ENCODE measurements around the gene LNX1. TPM values are rescaled to one million over a fixed set of nuclear protein-coding genes. Genes with fewer than 3 reads are reported as not detected.

Gene LNX1
- total RNA-seq, 4 donors from 2014 or later, result 5.8 to 14.7 (median 8.4) TPM

- TF ChIP-seq EP300 (IDR thresholded peaks at IDR 0.05) (no peak), CTCF (IDR thresholded peaks at IDR 0.05) (no peak), POLR2A (IDR thresholded peaks at IDR 0.05; ENCODE audit: low read depth) (no peak), POLR2AphosphoS5 (IDR thresholded peaks at IDR 0.05) (no peak)
- no peak for DNase-seq (ENCODE audit: extremely low spot score)
- Histone ChIP-seq H3K9me3 (peaks cover 0 to 14% (median 9%) of the 10 kb centered on the region in 4 donors), H3K4me1 (no peaks in the 10 kb centered on the region), H3K36me3 (peaks cover 6 to 23% (median 15%) of the 10 kb centered on the region in 4 donors), H3K27ac (replicated peaks in 1 of 4) (no peak overlapping the region), H3K27me3 (no peaks in the 10 kb centered on the region), H3K4me3 (no peak overlapping the region)
- intact Hi-C loops (cut with DNase I), result no loop called here
Measured at GRCh38 chr4:53465891-53466290, 125.4 kb downstream of the LNX1 start.

- no peaks in the 10 kb centered on the region for H3K4me1 ChIP-seq
- H3K36me3 ChIP-seq, result peaks cover 6 to 29% (median 18%) of the 10 kb centered on the region in 4 donors
- DNase-seq (ENCODE audit: extremely low spot score), result no peak
- 88% methylated on average over 2 of the region's 2 CpGs for WGBS
- intact Hi-C loops (cut with DNase I), result no loop called here
- TF ChIP-seq POLR2AphosphoS5 (IDR thresholded peaks at IDR 0.05), result no peak
- no peak for TF ChIP-seq CTCF (IDR thresholded peaks at IDR 0.05)
- TF ChIP-seq POLR2A (IDR thresholded peaks at IDR 0.05; ENCODE audit: low read depth), result no peak
- TF ChIP-seq EP300 (IDR thresholded peaks at IDR 0.05), result no peak
- H3K9me3 ChIP-seq, result peaks cover 0 to 14% (median 9%) of the 10 kb centered on the region in 4 donors
- no peak overlapping the region for H3K27ac ChIP-seq (replicated peaks in 1 of 4)
- H3K27me3 ChIP-seq, result no peaks in the 10 kb centered on the region
- H3K4me3 ChIP-seq, result no peak overlapping the region
Measured at GRCh38 chr4:53465281-53465680, 126.0 kb downstream of the LNX1 start.

GRCh38 chr4:53463340-53463739 is 127.9 kb downstream of the LNX1 start:
- TF ChIP-seq CTCF (IDR thresholded peaks at IDR 0.05) (no peak), EP300 (IDR thresholded peaks at IDR 0.05) (no peak)
- DNase-seq (ENCODE audit: extremely low spot score), result no peak
- 86% methylated on average over 5 of the region's 5 CpGs for WGBS
- Histone ChIP-seq H3K27ac (replicated peaks in 1 of 4) (no peak overlapping the region), H3K9me3 (peaks cover 0 to 14% (median 9%) of the 10 kb centered on the region in 4 donors), H3K27me3 (no peaks in the 10 kb centered on the region), H3K4me3 (no peak overlapping the region), H3K36me3 (peaks cover 8 to 48% (median 34%) of the 10 kb centered on the region in 4 donors), H3K4me1 (no peaks in the 10 kb centered on the region)
- intact Hi-C loops (cut with DNase I), result no loop called here

- Histone ChIP-seq H3K4me1 (no peaks in the 10 kb centered on the region), H3K9me3 (peaks cover 0 to 2% (median 2%) of the 10 kb centered on the region in 4 donors), H3K27me3 (no peaks in the 10 kb centered on the region), H3K27ac (replicated peaks in 1 of 4) (no peak overlapping the region), H3K36me3 (peaks cover 8 to 65% (median 39%) of the 10 kb centered on the region in 4 donors), H3K4me3 (no peak overlapping the region)
- TF ChIP-seq CTCF (IDR thresholded peaks at IDR 0.05) (no peak), EP300 (IDR thresholded peaks at IDR 0.05) (no peak), POLR2A (IDR thresholded peaks at IDR 0.05; ENCODE audit: low read depth) (no peak), POLR2AphosphoS5 (IDR thresholded peaks at IDR 0.05) (no peak)
- 100% methylated on average over 2 of the region's 2 CpGs for WGBS
- DNase-seq (ENCODE audit: extremely low spot score), result no peak
- intact Hi-C loops (cut with DNase I), result no loop called here
Measured at GRCh38 chr4:53461244-53461643, 130.0 kb downstream of the LNX1 start.

GRCh38 chr4:53459548-53459947 is 131.7 kb downstream of the LNX1 start:
- Histone ChIP-seq H3K27me3 (no peaks in the 10 kb centered on the region), H3K27ac (replicated peaks in 1 of 4) (no peak overlapping the region), H3K36me3 (peaks cover 8 to 80% (median 53%) of the 10 kb centered on the region in 4 donors), H3K9me3 (no peaks in the 10 kb centered on the region), H3K4me1 (no peaks in the 10 kb centered on the region), H3K4me3 (no peak overlapping the region)
- no peak for TF ChIP-seq POLR2AphosphoS5 (IDR thresholded peaks at IDR 0.05)
- no peak for TF ChIP-seq POLR2A (IDR thresholded peaks at IDR 0.05; ENCODE audit: low read depth)
- TF ChIP-seq EP300 (IDR thresholded peaks at IDR 0.05), result no peak
- TF ChIP-seq CTCF (IDR thresholded peaks at IDR 0.05), result no peak
- intact Hi-C loops (cut with DNase I), result no loop called here
- DNase-seq (ENCODE audit: extremely low spot score), result no peak

Measured in esophagus muscularis mucosa (tissue), 4 donors.